Fibroblast of peridontal ligament (primary cell): ENCODE results near the gene PLXNA2.
A peak's percentile ranks its signal among the peaks of the same experiment; 100 is the strongest.

Experiments used
- DNase-seq: peaks from one replicate; pipeline ENCODE4 v3.0.0-alpha.2; 2010; ENCODE audit errors: extremely low read depth

Gene PLXNA2

GRCh38 chr1:208242941-208243526 lies 1.1 kb downstream of the PLXNA2 start:
- no peak for DNase-seq

GRCh38 chr1:208242146-208242545 lies 2.0 kb downstream of the PLXNA2 start:
- no peak for DNase-seq

- DNase-seq: no peak
Measured at GRCh38 chr1:208241512-208241911, 2.7 kb downstream of the PLXNA2 start.

GRCh38 chr1:208240662-208241355 lies 3.4 kb downstream of the PLXNA2 start:
- no peak for DNase-seq

- DNase-seq: no peak
Measured at GRCh38 chr1:208239473-208240381, 4.5 kb downstream of the PLXNA2 start.

GRCh38 chr1:208238710-208239472 lies 5.3 kb downstream of the PLXNA2 start:
- peak; percentile 72 for DNase-seq

GRCh38 chr1:208237241-208237640 lies 6.9 kb downstream of the PLXNA2 start:
- DNase-seq: no peak

GRCh38 chr1:208235982-208236761 lies 8.0 kb downstream of the PLXNA2 start:
- DNase-seq: no peak

GRCh38 chr1:208235356-208235981 lies 8.7 kb downstream of the PLXNA2 start:
- DNase-seq: no peak

- no peak for DNase-seq
Measured at GRCh38 chr1:208234721-208235120, 9.5 kb downstream of the PLXNA2 start.

GRCh38 chr1:208233978-208234377 lies 10.2 kb downstream of the PLXNA2 start:
- DNase-seq: no peak

- no peak for DNase-seq
Measured at GRCh38 chr1:208233546-208233945, 10.6 kb downstream of the PLXNA2 start.

GRCh38 chr1:208232662-208233038 lies 11.5 kb downstream of the PLXNA2 start:
- no peak for DNase-seq

GRCh38 chr1:208231881-208232661 lies 12.1 kb downstream of the PLXNA2 start:
- DNase-seq: peak; percentile 85

GRCh38 chr1:208230668-208231529 lies 13.3 kb downstream of the PLXNA2 start:
- DNase-seq: no peak

- no peak for DNase-seq
Measured at GRCh38 chr1:208228550-208228949, 15.6 kb downstream of the PLXNA2 start.

- no peak for DNase-seq
Measured at GRCh38 chr1:208228026-208228425, 16.2 kb downstream of the PLXNA2 start.

GRCh38 chr1:208227366-208227765 lies 16.8 kb downstream of the PLXNA2 start:
- no peak for DNase-seq
